Caco-2 (cell line): ENCODE data around the gene RIN3. TPM values are rescaled to one million over a fixed set of nuclear protein-coding genes. Genes with fewer than 3 reads are reported as not detected.

Experiments
- BruUV-seq: library from RNA; stranded (reverse); fragments of 400-500 nt; replicated peaks from 2 replicates; lab custom pipeline; 2021; lab: Mats Ljungman, UMichigan
- CTCF ChIA-PET: fragments of 300-600 bp; sonication (Branson Sonifier 250); formaldehyde crosslinking; loops from one replicate; lab custom pipeline; 2022; ENCODE audit warnings: antibody characterized with exemption; lab: Charles Lee
- POLR2A ChIA-PET: fragments of 300-600 bp; sonication (Branson Sonifier 250); formaldehyde crosslinking; loops from one replicate; lab custom pipeline; 2022; ENCODE audit warnings: antibody characterized with exemption; lab: Charles Lee
- DNase-seq, 2 experiments: peaks; one replicate each; pipeline versions ENCODE4 v3.0.0 to v3.0.0-alpha.2; 2020 to 2022
- H3K27me3 ChIP-seq: replicated peaks from 2 replicates; pipeline ENCODE4 v1.6.0; 2011; ENCODE audit warnings: low read length; ENCODE audit not compliant: control insufficient read depth, insufficient read depth
- H3K36me3 ChIP-seq: 2 replicates; pipeline ENCODE4 v1.5.1; 2011; ENCODE audit warnings: low read length; ENCODE audit not compliant: control insufficient read depth, insufficient read depth
- H3K4me1 ChIP-seq: fragments of 250-450 bp; sonication (Bioruptor Pico); 2 replicates; pipeline ENCODE4 v1.5.1; 2020; ENCODE audit warnings: mild to moderate bottlenecking
- H3K4me3 ChIP-seq: 2 replicates; pipeline ENCODE4 v1.5.1; 2011; ENCODE audit warnings: low read depth, mild to moderate bottlenecking, control low read depth, low read length
- H3K9me3 ChIP-seq: fragments of 250-450 bp; sonication (Bioruptor Pico); 2 replicates; pipeline ENCODE4 v1.5.1; 2020; ENCODE audit warnings: mild to moderate bottlenecking, moderate library complexity
- H3K27ac Mint-ChIP-seq: one replicate; pipeline ENCODE4 v1.8.0; 2022; ENCODE audit warnings: mixed read lengths; ENCODE audit not compliant: unreplicated experiment
- H3K27me3 Mint-ChIP-seq: one replicate; pipeline ENCODE4 v1.8.0; 2022; ENCODE audit warnings: mixed read lengths; ENCODE audit not compliant: insufficient read depth, unreplicated experiment
- H3K36me3 Mint-ChIP-seq: one replicate; pipeline ENCODE4 v1.8.0; 2022; ENCODE audit warnings: mild to moderate bottlenecking, mixed read lengths; ENCODE audit not compliant: insufficient read depth, unreplicated experiment
- H3K4me1 Mint-ChIP-seq: one replicate; pipeline ENCODE4 v1.8.0; 2022; ENCODE audit warnings: low read depth, mixed read lengths; ENCODE audit not compliant: unreplicated experiment
- H3K4me3 Mint-ChIP-seq: one replicate; pipeline ENCODE4 v1.8.0; 2022; ENCODE audit warnings: mild to moderate bottlenecking, moderate library complexity, mixed read lengths; ENCODE audit not compliant: unreplicated experiment
- H3K9me3 Mint-ChIP-seq: one replicate; pipeline ENCODE4 v1.8.0; 2022; ENCODE audit warnings: mixed read lengths; ENCODE audit not compliant: unreplicated experiment
- intact Hi-C: fragments of 100-400 bp; cut with micrococcal nuclease; formaldehyde crosslinking; loops from one replicate; pipeline ENCODE4 v1.10.0; 2022; ENCODE audit not compliant: unreplicated experiment
- total RNA-seq: library from RNA; stranded (reverse); gene quantifications from 2 replicates; pipeline ENCODE4 v1.2.3, GENCODE V29; 2022
- TF ChIP-seq, protein P1 (sequence below), 2 experiments: fragments of 200-600 bp in 1 of 2; IDR thresholded peaks; 1 replicate in 1 of 2; 2 replicates in 1 of 2; pipeline versions ENCODE4 v1.5.1 to v1.8.0; 2011 to 2022; ENCODE audit warnings: antibody characterized with exemption in 1 of 2, control low read depth in 1 of 2, inconsistent platforms in 1 of 2, low read depth in 1 of 2, low read length in 1 of 2, mild to moderate bottlenecking in 1 of 2, moderate library complexity in 1 of 2; ENCODE audit not compliant: insufficient read depth in 1 of 2, severe bottlenecking in 1 of 2, unreplicated experiment in 1 of 2

Gene RIN3
- total RNA-seq, 1 experiment from 2014 or later, result 20.7 TPM

DNA sequence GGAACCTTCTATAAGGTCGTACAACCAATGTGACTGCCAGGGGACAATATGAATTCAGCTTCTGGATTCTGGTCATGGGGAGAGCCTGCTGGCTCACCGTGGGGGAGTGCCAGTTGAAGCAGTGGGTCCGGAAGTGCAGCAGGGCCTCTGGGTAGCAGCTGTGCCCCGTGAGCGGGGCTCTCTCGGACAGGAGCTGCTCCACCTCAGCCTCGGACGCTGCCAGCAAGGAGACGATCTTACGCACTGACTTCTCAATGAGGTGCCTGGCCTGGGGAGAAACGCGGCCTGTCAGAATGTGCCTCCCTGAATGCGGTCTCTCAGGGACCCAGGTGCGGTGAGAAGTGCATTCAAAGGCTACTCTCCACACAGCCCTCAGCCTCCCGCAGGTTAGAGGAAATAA lies 192.8 kb downstream of the RIN3 start:
- Mint-ChIP-seq H3K27me3 (no peaks in the 10 kb centered on the region), H3K4me1 (no peaks in the 10 kb centered on the region), H3K9me3 (no peaks in the 10 kb centered on the region), H3K27ac (no peak overlapping the region), H3K36me3 (peaks cover 15% of the 10 kb centered on the region), H3K4me3 (no peak overlapping the region)
- ChIA-PET CTCF (no interaction called here), POLR2A (no interaction called here)
- BruUV-seq, result no TSS peak
- Histone ChIP-seq H3K4me1 (no peaks in the 10 kb centered on the region), H3K27me3 (no peaks in the 10 kb centered on the region), H3K4me3 (no peak overlapping the region), H3K9me3 (no peaks in the 10 kb centered on the region), H3K36me3 (no peaks in the 10 kb centered on the region)
- intact Hi-C loops, result no loop called here
- DNase-seq, result no peak
- TF ChIP-seq, protein P1, sequence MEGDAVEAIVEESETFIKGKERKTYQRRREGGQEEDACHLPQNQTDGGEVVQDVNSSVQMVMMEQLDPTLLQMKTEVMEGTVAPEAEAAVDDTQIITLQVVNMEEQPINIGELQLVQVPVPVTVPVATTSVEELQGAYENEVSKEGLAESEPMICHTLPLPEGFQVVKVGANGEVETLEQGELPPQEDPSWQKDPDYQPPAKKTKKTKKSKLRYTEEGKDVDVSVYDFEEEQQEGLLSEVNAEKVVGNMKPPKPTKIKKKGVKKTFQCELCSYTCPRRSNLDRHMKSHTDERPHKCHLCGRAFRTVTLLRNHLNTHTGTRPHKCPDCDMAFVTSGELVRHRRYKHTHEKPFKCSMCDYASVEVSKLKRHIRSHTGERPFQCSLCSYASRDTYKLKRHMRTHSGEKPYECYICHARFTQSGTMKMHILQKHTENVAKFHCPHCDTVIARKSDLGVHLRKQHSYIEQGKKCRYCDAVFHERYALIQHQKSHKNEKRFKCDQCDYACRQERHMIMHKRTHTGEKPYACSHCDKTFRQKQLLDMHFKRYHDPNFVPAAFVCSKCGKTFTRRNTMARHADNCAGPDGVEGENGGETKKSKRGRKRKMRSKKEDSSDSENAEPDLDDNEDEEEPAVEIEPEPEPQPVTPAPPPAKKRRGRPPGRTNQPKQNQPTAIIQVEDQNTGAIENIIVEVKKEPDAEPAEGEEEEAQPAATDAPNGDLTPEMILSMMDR (IDR thresholded peaks at IDR 0.05; ENCODE audit: insufficient read depth in 1 of 2, low read depth in 1 of 2, low read length in 1 of 2, severe bottlenecking in 1 of 2, unreplicated experiment in 1 of 2), result no peak

DNA sequence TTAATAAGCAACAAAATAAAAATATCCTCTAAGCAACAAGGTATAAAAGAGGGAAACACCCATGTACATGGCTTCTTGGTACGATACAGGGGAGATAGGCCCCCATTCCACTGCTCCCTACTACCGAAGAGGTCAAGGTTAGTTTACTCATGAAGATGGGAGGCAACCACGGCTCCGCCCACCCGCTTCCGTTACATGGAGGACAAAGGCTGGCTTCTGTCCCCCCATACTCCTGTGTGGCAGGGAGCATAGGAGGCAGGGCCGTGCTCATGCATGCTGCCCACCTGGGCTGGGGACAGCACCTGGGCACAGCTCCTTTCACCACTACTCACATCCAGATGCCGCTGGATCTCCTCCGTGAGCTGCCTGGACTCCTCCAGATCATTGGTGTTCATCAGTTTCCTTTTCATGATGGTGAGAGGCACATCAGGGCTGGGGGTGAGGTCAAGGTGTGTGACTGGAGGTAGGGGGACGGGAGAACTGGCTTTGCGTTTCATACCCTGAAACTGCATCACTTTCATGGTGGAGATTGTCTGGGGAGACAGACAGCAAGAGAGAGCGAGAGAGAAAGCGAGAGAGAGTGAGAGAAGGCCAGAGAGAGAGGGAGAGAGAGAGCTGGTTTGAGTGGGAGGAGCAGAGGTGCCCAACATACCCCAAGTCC lies 195.9 kb downstream of the RIN3 start:
- Histone ChIP-seq H3K36me3 (no peaks in the 10 kb centered on the region), H3K9me3 (no peaks in the 10 kb centered on the region), H3K4me3 (no peak overlapping the region), H3K27me3 (no peaks in the 10 kb centered on the region), H3K4me1 (no peaks in the 10 kb centered on the region)
- DNase-seq, result no peak
- Mint-ChIP-seq H3K27ac (no peak overlapping the region), H3K9me3 (no peaks in the 10 kb centered on the region), H3K36me3 (peaks cover 20% of the 10 kb centered on the region), H3K27me3 (no peaks in the 10 kb centered on the region), H3K4me1 (no peaks in the 10 kb centered on the region), H3K4me3 (no peak overlapping the region)
- BruUV-seq, result no TSS peak
- intact Hi-C loops, result no loop called here
- CTCF ChIA-PET, result no interaction called here
- TF ChIP-seq, protein P1 (IDR thresholded peaks at IDR 0.05; ENCODE audit: insufficient read depth in 1 of 2, low read depth in 1 of 2, low read length in 1 of 2, severe bottlenecking in 1 of 2, unreplicated experiment in 1 of 2), result no peak
- POLR2A ChIA-PET, result interaction anchor here (0.7 kb wide), 1 partner anchor 84 kb away, joined by 3 read pairs; the partner anchor contains the start of gene GOLGA5

DNA sequence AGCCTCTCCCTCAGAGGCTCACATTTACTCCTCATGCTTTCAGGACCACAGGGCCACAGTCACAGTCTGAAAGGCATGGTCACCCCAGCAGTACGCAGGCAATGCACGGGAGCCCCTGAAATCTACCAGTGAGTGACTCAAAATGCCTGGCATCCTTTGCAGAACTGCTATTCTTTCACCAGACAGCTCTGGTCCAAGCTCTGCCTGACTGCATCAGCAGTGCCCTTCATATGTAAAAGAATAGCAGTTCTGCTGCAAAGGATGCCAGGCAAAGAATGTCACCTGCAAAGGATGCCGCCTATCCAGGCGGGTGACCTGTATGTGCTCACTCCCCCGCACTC lies 196.4 kb downstream of the RIN3 start:
- no TSS peak for BruUV-seq
- Histone ChIP-seq H3K36me3 (no peaks in the 10 kb centered on the region), H3K4me1 (no peaks in the 10 kb centered on the region), H3K4me3 (no peak overlapping the region), H3K27me3 (no peaks in the 10 kb centered on the region), H3K9me3 (no peaks in the 10 kb centered on the region)
- ChIA-PET POLR2A (no interaction called here), CTCF (no interaction called here)
- DNase-seq, result no peak
- TF ChIP-seq, protein P1 (IDR thresholded peaks at IDR 0.05; ENCODE audit: insufficient read depth in 1 of 2, low read depth in 1 of 2, low read length in 1 of 2, severe bottlenecking in 1 of 2, unreplicated experiment in 1 of 2), result no peak
- H3K27ac Mint-ChIP-seq, result no peak overlapping the region
- no peak overlapping the region for H3K4me3 Mint-ChIP-seq
- no peaks in the 10 kb centered on the region for H3K9me3 Mint-ChIP-seq
- peaks cover 20% of the 10 kb centered on the region for H3K36me3 Mint-ChIP-seq
- no peaks in the 10 kb centered on the region for H3K27me3 Mint-ChIP-seq
- intact Hi-C loops, result no loop called here
- H3K4me1 Mint-ChIP-seq, result no peaks in the 10 kb centered on the region
